Fibroblast of lung (primary cell): ENCODE measurements around the gene RNF19B. TPM values are rescaled to one million over a fixed set of nuclear protein-coding genes. Genes with fewer than 3 reads are reported as not detected.

Source experiments
- DNase-seq, 2 donors: peaks; one replicate each; pipeline versions ENCODE4 v3.0.0 to v3.0.0-alpha.2; 2010; ENCODE audit warnings: low read depth in 2 of 2
- H2AFZ ChIP-seq: 2 replicates; pipeline ENCODE4 v1.5.1; 2012; ENCODE audit warnings: low read length, control low read depth, inconsistent platforms
- H3K27ac ChIP-seq: 2 replicates; pipeline ENCODE4 v1.5.1; 2011; ENCODE audit warnings: low read length, control low read depth; ENCODE audit not compliant: insufficient read depth
- H3K27me3 ChIP-seq: 2 replicates; pipeline ENCODE4 v1.5.1; 2011; ENCODE audit warnings: mild to moderate bottlenecking, low read length; ENCODE audit not compliant: control insufficient read depth, insufficient read depth
- H3K36me3 ChIP-seq: 2 replicates; pipeline ENCODE4 v1.5.1; 2011; ENCODE audit warnings: low read length; ENCODE audit not compliant: control insufficient read depth, insufficient read depth
- H3K4me1 ChIP-seq: 2 replicates; pipeline ENCODE4 v1.5.1; 2011; ENCODE audit warnings: low read length; ENCODE audit not compliant: control insufficient read depth, insufficient read depth; ENCODE audit errors: extremely low read depth
- H3K4me2 ChIP-seq: 2 replicates; pipeline ENCODE4 v1.5.1; 2011; ENCODE audit warnings: low read length, control low read depth; ENCODE audit not compliant: insufficient read depth; ENCODE audit errors: extremely low read depth
- H3K4me3 ChIP-seq, 4 experiments: fragments of 200-600 bp in 1 of 4; sonication (generic) in 1 of 4; replicated peaks in 1 of 4; 2 replicates each; pipeline ENCODE4 v1.5.1; 2011 to 2016; ENCODE audit warnings: low read length in 4 of 4, low read depth in 3 of 4, mild to moderate bottlenecking in 3 of 4, control low read depth in 2 of 4, inconsistent platforms in 1 of 4, mixed read lengths in 1 of 4; ENCODE audit not compliant: insufficient read depth in 1 of 4; ENCODE audit errors: control extremely low read depth in 1 of 4
- H3K79me2 ChIP-seq: 2 replicates; pipeline ENCODE4 v1.5.1; 2012; ENCODE audit warnings: mild to moderate bottlenecking, low read length, inconsistent platforms; ENCODE audit not compliant: control insufficient read depth, insufficient read depth
- H3K9ac ChIP-seq: 2 replicates; pipeline ENCODE4 v1.5.1; 2011; ENCODE audit warnings: mild to moderate bottlenecking, low read length, control low read depth; ENCODE audit not compliant: insufficient read depth
- H3K9me3 ChIP-seq: 2 replicates; pipeline ENCODE4 v1.5.1; 2012; ENCODE audit warnings: low read depth, low read length; ENCODE audit not compliant: control insufficient read depth, insufficient read depth
- H4K20me1 ChIP-seq: 2 replicates; pipeline ENCODE4 v1.5.1; 2011; ENCODE audit warnings: low read length; ENCODE audit not compliant: control insufficient read depth, insufficient read depth; ENCODE audit errors: extremely low read depth
- CTCF ChIP-seq, 2 donors: IDR thresholded peaks in 1 of 2; conservative IDR thresholded peaks in 1 of 2; 1 replicate in 1 of 2; 2 replicates in 1 of 2; pipeline ENCODE4 v1.5.1; 2011 to 2012; ENCODE audit warnings: low read length in 2 of 2, control low read depth in 1 of 2, inconsistent platforms in 1 of 2, low read depth in 1 of 2, mild to moderate bottlenecking in 1 of 2
- EZH2 ChIP-seq: IDR thresholded peaks from 2 replicates; pipeline ENCODE4 v1.5.1; 2012; ENCODE audit warnings: low read length, control low read depth, mild to moderate bottlenecking; ENCODE audit errors: missing control alignments
- polyA plus RNA-seq, 2 donors: library from polyadenylated mRNA; depleted of rRNA in 1 of 2; stranded (reverse) in 1 of 2; unstranded in 1 of 2; fragments of >200 nt; gene quantifications; 2 replicates each; pipeline ENCODE4 v1.2.1, GENCODE V29; 2011 to 2012; ENCODE audit warnings: missing spikeins in 1 of 2
- total RNA-seq: library from RNA; depleted of rRNA; stranded (reverse); fragments of >200 nt; gene quantifications from 2 replicates; pipeline ENCODE4 v1.2.1, GENCODE V29; 2014

The RNF19B gene
- total and polyA plus RNA-seq, 2 donors (not counting 1 experiment from before 2014, with no cell fraction given), result 10.1 to 15.4 TPM

- Histone ChIP-seq H3K4me2 (no peak overlapping the region), H3K9me3 (no peaks in the 10 kb centered on the region), H3K4me1 (no peaks in the 10 kb centered on the region), H3K36me3 (no peaks in the 10 kb centered on the region), H3K79me2 (no peaks in the 10 kb centered on the region), H3K27me3 (no peaks in the 10 kb centered on the region), H3K9ac (no peak overlapping the region), H3K27ac (no peak overlapping the region), H4K20me1 (no peaks in the 10 kb centered on the region), H3K4me3 (no peak overlapping the region), H2AFZ (no peak overlapping the region)
- no peak for TF ChIP-seq EZH2
- no peak for TF ChIP-seq CTCF (conservative IDR thresholded peaks at IDR 0.05 in 1 of 2, IDR thresholded peaks at IDR 0.05 in 1 of 2; ENCODE audit: low read depth in 1 of 2, low read length in 2 of 2)
- DNase-seq, result no peak
These were observed 43.8 kb downstream of the RNF19B start for GRCh38 chr1:32920833-32921232.

- Histone ChIP-seq H3K4me3 (peak overlapping the region in 1 of 4 experiments; percentile 4), H3K4me2 (no peak overlapping the region), H2AFZ (no peak overlapping the region), H4K20me1 (no peaks in the 10 kb centered on the region), H3K36me3 (no peaks in the 10 kb centered on the region), H3K79me2 (no peaks in the 10 kb centered on the region), H3K27me3 (no peaks in the 10 kb centered on the region), H3K9ac (no peak overlapping the region), H3K27ac (no peak overlapping the region), H3K9me3 (no peaks in the 10 kb centered on the region), H3K4me1 (no peaks in the 10 kb centered on the region)
- no peak for TF ChIP-seq CTCF (conservative IDR thresholded peaks at IDR 0.05 in 1 of 2, IDR thresholded peaks at IDR 0.05 in 1 of 2; ENCODE audit: low read depth in 1 of 2, low read length in 2 of 2)
- no peak for TF ChIP-seq EZH2
- peak; percentile 65 to 76 for DNase-seq
These were observed 44.5 kb downstream of the RNF19B start for GRCh38 chr1:32919811-32920733.

DNA sequence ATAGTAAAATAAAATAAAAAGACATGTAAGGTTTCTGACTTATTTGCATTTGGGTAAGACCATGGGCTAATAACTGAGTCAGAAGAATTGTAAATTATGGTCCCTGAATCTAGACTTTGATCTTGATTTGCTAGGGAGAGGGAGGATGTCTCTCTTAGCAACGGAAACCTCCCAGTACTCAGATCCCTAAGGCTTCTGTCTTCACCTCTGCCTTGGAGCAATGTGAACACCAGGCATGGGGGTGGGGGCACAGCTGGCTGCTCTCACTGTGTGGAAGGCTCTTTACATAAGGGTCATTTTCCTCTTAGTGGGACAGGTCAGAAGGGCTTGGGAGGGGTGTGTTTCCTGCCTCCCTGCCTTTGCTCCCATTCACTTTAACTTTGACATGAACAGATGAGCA is 46.4 kb downstream of the RNF19B start:
- Histone ChIP-seq H3K4me2 (no peak overlapping the region), H2AFZ (no peak overlapping the region), H3K9ac (no peak overlapping the region), H4K20me1 (no peaks in the 10 kb centered on the region), H3K4me1 (no peaks in the 10 kb centered on the region), H3K27ac (no peak overlapping the region), H3K9me3 (no peaks in the 10 kb centered on the region), H3K27me3 (no peaks in the 10 kb centered on the region), H3K4me3 (no peak overlapping the region), H3K79me2 (no peaks in the 10 kb centered on the region), H3K36me3 (no peaks in the 10 kb centered on the region)
- no peak for TF ChIP-seq CTCF (conservative IDR thresholded peaks at IDR 0.05 in 1 of 2, IDR thresholded peaks at IDR 0.05 in 1 of 2; ENCODE audit: low read depth in 1 of 2, low read length in 2 of 2)
- no peak for DNase-seq
